ENCODE results near the gene RAPH1.

DNA sequence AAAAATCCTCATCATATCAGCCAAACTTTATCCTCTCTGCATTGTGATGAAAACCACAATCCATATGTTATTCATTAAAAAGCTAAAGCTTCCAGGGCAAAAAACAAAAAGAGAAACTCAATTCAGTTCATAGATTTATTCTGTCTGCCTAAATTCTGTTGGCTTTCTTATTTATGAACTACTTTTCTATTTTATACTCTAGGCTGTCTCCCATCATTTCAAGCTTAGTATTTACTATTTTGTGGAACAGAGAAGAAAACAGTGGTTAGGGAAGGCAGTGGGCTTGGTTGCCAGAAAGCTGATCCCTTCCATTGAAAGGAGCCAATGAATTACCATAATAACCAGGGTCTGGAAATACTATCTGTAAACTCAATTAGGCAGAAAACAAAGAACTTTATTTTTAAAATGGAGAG lies 71.8 kb downstream of the RAPH1 start:
- TF ChIP-seq CTCF (IDR thresholded peaks at IDR 0.05) (no peak), POLR2A (IDR thresholded peaks at IDR 0.05) (no peak)
